ENCODE results near the gene TRPV2. TPM values are rescaled to one million over a fixed set of nuclear protein-coding genes. Genes with fewer than 3 reads are reported as not detected.

Gene TRPV2
- total and polyA plus RNA-seq, 7 experiments from 2014 or later = 66.8 to 141 (median 80.0) TPM

Other genes starting within 250 kb of the TRPV2 start
- 100 to 1,000 TPM; 131 to 169 (median 149) TPM for gene NCOR1, start 200.0 kb upstream of the TRPV2 start, total RNA-seq
- gene NCOR1, start 200.0 kb upstream of the TRPV2 start, polyA plus RNA-seq = 100 to 1,000 TPM in 1 of 2 donors, 10 to 100 TPM in 1; 75.8 to 165 TPM
- gene PIGL, start 198.4 kb upstream of the TRPV2 start, total RNA-seq = 10 to 100 TPM; 34.1 to 82.5 (median 75.3) TPM
- gene PIGL, start 198.4 kb upstream of the TRPV2 start, polyA plus RNA-seq = 10 to 100 TPM; 12.3 to 15.2 TPM
- gene CENPV, start 62.1 kb upstream of the TRPV2 start, total RNA-seq = 10 to 100 TPM in 4 of 5 experiments, 1 to 10 TPM in 1; 9.8 to 30.3 (median 21.7) TPM
- 10 to 100 TPM; 23.1 to 29.2 TPM for gene CENPV, start 62.1 kb upstream of the TRPV2 start, polyA plus RNA-seq
- gene UBB, start 34.5 kb upstream of the TRPV2 start, total RNA-seq = 1,000 to 10,000 TPM in 1 of 5 experiments, 100 to 1,000 TPM in 4; 537 to 1,283 (median 621) TPM
- gene UBB, start 34.5 kb upstream of the TRPV2 start, polyA plus RNA-seq = 1,000 to 10,000 TPM; 1,829 to 1,950 TPM
- 1 to 10 TPM in 4 of 5 experiments, under 1 TPM in 1; 0.92 to 5.2 (median 3.8) TPM for gene LRRC75A, start 76.6 kb downstream of the TRPV2 start, total RNA-seq
- 1 to 10 TPM; 1.7 to 2.6 TPM for gene LRRC75A, start 76.6 kb downstream of the TRPV2 start, polyA plus RNA-seq
- 10 to 100 TPM in 4 of 5 experiments, 1 to 10 TPM in 1; 9.6 to 18.1 (median 13.4) TPM for gene ZNF287, start 153.6 kb downstream of the TRPV2 start, total RNA-seq
- 10 to 100 TPM; 12.9 to 13.5 TPM for gene ZNF287, start 153.6 kb downstream of the TRPV2 start, polyA plus RNA-seq
- gene ZNF624, start 238.3 kb downstream of the TRPV2 start, total RNA-seq = 10 to 100 TPM in 1 of 5 experiments, 1 to 10 TPM in 4; 3.8 to 11.4 (median 6.7) TPM
- gene ZNF624, start 238.3 kb downstream of the TRPV2 start, polyA plus RNA-seq = 1 to 10 TPM; 4.7 to 6.2 TPM

All from naive thymus-derived CD4-positive, alpha-beta T cell (primary cell).